Right lobe of liver (tissue), 6 donors: ENCODE data around the gene TLR9. TPM values are rescaled to one million over a fixed set of nuclear protein-coding genes. Genes with fewer than 3 reads are reported as not detected.

Source experiments
- ATAC-seq, 4 donors: fragments of 200-7000 bp; cut with Tn5 transposase; one replicate each; pipeline ENCODE4 v1.9.1; 2020; ENCODE audit warnings: mild to moderate bottlenecking in 4 of 4, moderate library complexity in 4 of 4
- DNase-seq, 3 donors: peaks; one replicate each; pipeline ENCODE4 v3.0.0-alpha.2; 2020
- H3K27ac ChIP-seq, 3 donors: fragments of 200-600 bp; one replicate each; pipeline ENCODE4 v1.8.0; 2022
- H3K27me3 ChIP-seq, 2 donors: fragments of 200-600 bp; one replicate each; pipeline ENCODE4 v1.8.0; 2022
- H3K36me3 ChIP-seq, 4 donors: fragments of 200-600 bp; sonication (generic) in 1 of 4; one replicate each; pipeline versions ENCODE4 v1.5.1 to v1.8.0; 2017 to 2022; ENCODE audit warnings: control low read depth in 1 of 4
- H3K4me1 ChIP-seq, 4 donors: fragments of 200-600 bp; sonication (generic) in 1 of 4; one replicate each; pipeline versions ENCODE4 v1.5.1 to v1.8.0; 2017 to 2022; ENCODE audit warnings: control low read depth in 1 of 4
- H3K4me3 ChIP-seq, 3 donors: fragments of 200-600 bp; one replicate each; pipeline ENCODE4 v1.8.0; 2022
- H3K9me3 ChIP-seq, 4 donors: fragments of 200-600 bp; sonication (generic) in 1 of 4; one replicate each; pipeline versions ENCODE4 v1.5.1 to v1.8.0; 2017 to 2022; ENCODE audit warnings: control low read depth in 1 of 4
- CTCF ChIP-seq, 4 donors: fragments of 200-600 bp in 3 of 4; fragments of 450-650 bp in 1 of 4; IDR thresholded peaks; one replicate each; pipeline versions ENCODE4 v1.5.1 to v1.8.0; 2016 to 2022; ENCODE audit warnings: antibody characterized with exemption in 4 of 4, mild to moderate bottlenecking in 2 of 4
- POLR2A ChIP-seq: fragments of 450-650 bp; IDR thresholded peaks from one replicate; pipeline ENCODE4 v1.6.1; 2017; ENCODE audit warnings: antibody characterized with exemption, mild to moderate bottlenecking
- WGBS: methylation state at CpG from one replicate; pipeline ENCODE4 v1.1.6; 2018; ENCODE audit warnings: low coverage, low lambda C conversion rate; ENCODE audit not compliant: insufficient coverage; ENCODE audit errors: missing lambda C conversion rate; 5-methylcytosine and 5-hydroxymethylcytosine counted together
- intact Hi-C, 2 donors: fragments of 100-400 bp; cut with DNase I; formaldehyde crosslinking; loops; one replicate each; pipeline versions ENCODE4 v1.11.2 to v1.14.1; 2022
- total RNA-seq, 6 experiments: library from RNA; depleted of rRNA in 2 of 6; stranded (reverse); fragments of >200 nt in 2 of 6; fragmentation: NEBNext Ultra II Directional in 3 of 6; extraction: Animal tissue kit (Norgen Biotek cat#: 25700) in 3 of 6; gene quantifications; one replicate each; pipeline versions ENCODE4 v1.1.0 to v1.2.4, GENCODE V29; 2016 to 2023
- donor health status: DM: no; HTN: yes; CAD: no.
- donor health status: DM: no; HTN: no; CAD: no.
- donor health status: DM: no; HTN: no; CAD: no.
- donor health status: DM: no; HTN: yes; CAD: no.
- donor health status: DM: no; HTN: yes; CAD: no.

The TLR9 gene
- total RNA-seq, 6 experiments from 2014 or later: 0.12 to 0.59 (median 0.24) TPM; not detected in 2

- 66% methylated on average over 3 of the region's 7 CpGs for WGBS
- DNase-seq (no peak), ATAC-seq (no peak)
- TF ChIP-seq CTCF (IDR thresholded peaks at IDR 0.05) (no peak), POLR2A (no peak)
- Histone ChIP-seq H3K27me3 (no peaks in the 10 kb centered on the region), H3K9me3 (no peaks in the 10 kb centered on the region), H3K4me3 (no peak overlapping the region), H3K36me3 (peaks cover 10 to 33% (median 14%) of the 10 kb centered on the region in 4 donors), H3K27ac (no peak overlapping the region), H3K4me1 (peaks cover 0 to 14% (median 2%) of the 10 kb centered on the region in 4 donors)
- intact Hi-C loops: loop anchor here in 1 of 2 donors (5.0 kb wide), 1 partner anchor 105 kb away; no protein-coding TSS in a partner anchor
Measured at GRCh38 chr3:52227766-52228165, 2.3 kb upstream of the TLR9 start.

GRCh38 chr3:52227117-52227516, 1.7 kb upstream of the TLR9 start:
- intact Hi-C loops: loop anchor here in 1 of 2 donors (5.0 kb wide), 1 partner anchor 105 kb away; no protein-coding TSS in a partner anchor
- ATAC-seq (no peak), DNase-seq (no peak)
- H3K4me3 ChIP-seq: no peak overlapping the region
- H3K9me3 ChIP-seq: no peaks in the 10 kb centered on the region
- H3K27me3 ChIP-seq: no peaks in the 10 kb centered on the region
- no peak overlapping the region for H3K27ac ChIP-seq
- no CpG with 5 or more reads among the region's 4 CpGs for WGBS
- H3K4me1 ChIP-seq: peaks cover 0 to 8% (median 0%) of the 10 kb centered on the region in 4 donors
- peaks cover 10 to 33% (median 14%) of the 10 kb centered on the region in 4 donors for H3K36me3 ChIP-seq
- no peak for TF ChIP-seq POLR2A
- TF ChIP-seq CTCF (IDR thresholded peaks at IDR 0.05): no peak

DNA sequence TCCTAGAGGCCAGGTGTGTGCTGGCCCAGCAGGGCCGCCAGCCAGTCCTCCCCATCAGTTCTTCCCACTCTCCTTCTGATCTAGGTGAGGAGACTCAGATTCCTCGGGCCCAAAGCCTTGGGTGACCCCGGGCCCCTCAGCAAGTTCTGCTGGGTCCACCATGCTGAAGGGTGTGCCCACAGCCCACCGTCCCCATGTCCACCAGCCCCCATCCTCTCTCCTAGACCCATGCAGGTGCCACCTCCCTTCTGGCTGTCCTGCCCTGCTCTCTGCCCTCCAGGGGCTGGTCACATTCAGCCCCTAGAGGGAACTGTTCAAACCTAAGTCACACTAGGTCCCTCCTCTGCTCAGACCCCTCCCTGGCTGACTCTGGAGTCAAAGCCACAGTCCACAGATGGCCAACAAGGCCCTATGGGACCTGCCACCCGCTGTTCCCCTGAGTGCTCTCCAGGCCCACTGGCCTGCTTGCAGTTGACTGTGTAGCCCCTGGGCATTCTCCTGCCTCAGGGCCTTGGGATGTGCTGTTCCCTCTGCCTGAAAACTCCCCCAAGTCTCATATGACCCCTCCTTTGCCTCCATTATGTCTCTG, 878 bp upstream of the TLR9 start:
- ATAC-seq (no peak), DNase-seq (no peak)
- Histone ChIP-seq H3K9me3 (no peaks in the 10 kb centered on the region), H3K4me3 (no peak overlapping the region), H3K27me3 (no peaks in the 10 kb centered on the region), H3K27ac (no peak overlapping the region), H3K4me1 (peaks cover 0 to under 1% (median 0%) of the 10 kb centered on the region in 4 donors), H3K36me3 (peaks cover 9 to 32% (median 14%) of the 10 kb centered on the region in 4 donors)
- WGBS: 83% methylated on average over 4 of the region's 5 CpGs
- intact Hi-C loops: loop anchor here in 1 of 2 donors (5.0 kb wide), 1 partner anchor 106 kb away; no protein-coding TSS in a partner anchor
- TF ChIP-seq CTCF (IDR thresholded peaks at IDR 0.05): no peak
- no peak for TF ChIP-seq POLR2A

DNA sequence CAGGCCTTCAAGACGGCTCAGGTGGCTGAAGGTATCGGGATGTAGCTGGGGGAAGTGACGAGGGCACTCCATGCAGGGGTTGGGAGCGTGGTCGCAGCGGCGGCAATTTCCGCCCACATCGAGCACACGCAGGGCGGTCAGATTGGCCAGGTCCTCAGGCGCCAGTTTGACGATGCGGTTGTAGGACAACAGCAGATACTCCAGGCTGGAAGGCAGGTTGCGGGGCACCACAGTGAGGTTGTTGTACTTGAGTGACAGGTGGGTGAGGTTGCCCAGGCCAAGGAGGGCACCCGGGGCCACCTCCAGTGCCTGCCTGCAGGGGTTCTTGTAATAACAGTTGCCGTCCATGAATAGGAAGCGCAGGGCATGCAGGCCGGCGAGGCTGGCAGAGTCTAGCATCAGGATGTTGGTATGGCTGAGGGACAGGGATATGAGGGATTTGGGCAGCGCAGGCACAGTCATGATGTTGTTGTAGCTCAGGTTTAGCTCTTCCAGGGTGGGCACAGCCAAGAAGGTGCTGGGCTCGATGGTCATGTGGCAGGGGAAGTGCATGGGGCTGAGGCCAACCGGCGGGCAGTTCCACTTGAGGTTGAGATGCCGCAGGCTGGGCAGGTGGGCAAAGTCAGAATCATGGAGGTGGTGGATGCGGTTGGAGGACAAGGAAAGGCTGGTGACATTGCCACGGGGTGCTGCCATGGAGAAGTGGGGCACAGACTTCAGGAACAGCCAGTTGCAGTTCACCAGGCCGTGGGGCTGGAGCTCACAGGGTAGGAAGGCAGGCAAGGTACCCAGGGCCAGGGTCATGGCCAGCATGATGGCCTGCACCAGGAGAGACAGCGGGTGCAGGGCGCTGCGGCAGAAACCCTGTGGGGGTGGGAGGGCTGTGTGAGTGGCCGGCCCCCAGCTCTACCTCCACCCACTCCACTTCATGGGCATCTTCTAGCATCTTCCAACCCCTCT, 1.7 kb downstream of the TLR9 start:
- peaks cover 0 to 6% (median under 1%) of the 10 kb centered on the region in 4 donors for H3K36me3 ChIP-seq
- H3K9me3 ChIP-seq: no peaks in the 10 kb centered on the region
- ATAC-seq (no peak), DNase-seq (peak in 1 of 3 donors; percentile 50)
- intact Hi-C loops: no loop called here
- TF ChIP-seq CTCF (IDR thresholded peaks at IDR 0.05) (no peak), POLR2A (no peak)
- 88% methylated on average over 5 of the region's 32 CpGs for WGBS
- no peaks in the 10 kb centered on the region for H3K27me3 ChIP-seq
- H3K27ac ChIP-seq: no peak overlapping the region
- H3K4me3 ChIP-seq: no peak overlapping the region
- H3K4me1 ChIP-seq: no peaks in the 10 kb centered on the region
